Erythroblast (primary cell): ENCODE measurements around the gene CEP68.

Experiments
- GATA1 ChIP-seq: IDR thresholded peaks from 2 replicates; pipeline ENCODE4 v1.6.1; 2011; ENCODE audit warnings: low read depth, mild to moderate bottlenecking, control low read depth, low read length, moderate library complexity
- POLR2A ChIP-seq: IDR thresholded peaks from 2 replicates; pipeline ENCODE4 v1.6.1; 2011; ENCODE audit warnings: mild to moderate bottlenecking, low read length

DNA sequence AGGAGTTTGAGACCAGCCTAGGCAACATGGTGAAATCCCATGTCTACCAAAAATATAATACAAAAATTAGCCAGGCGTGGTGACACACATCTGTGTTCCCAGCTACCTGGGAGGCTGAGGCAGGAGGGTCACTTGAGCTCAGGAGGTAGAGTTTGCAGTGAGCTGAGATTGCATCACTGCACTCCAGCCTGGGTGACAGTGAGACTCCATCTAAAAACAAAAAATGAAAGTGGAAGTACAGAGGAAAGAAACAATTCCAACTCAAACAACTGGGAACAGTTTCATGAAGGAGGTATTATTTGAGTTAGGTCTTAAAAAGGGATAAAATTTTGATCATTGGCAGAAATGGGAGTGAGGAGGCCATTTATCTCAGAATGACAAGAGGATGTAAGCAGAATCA is 80.0 kb downstream of the CEP68 start:
- TF ChIP-seq POLR2A (no peak), GATA1 (no peak)
